NCI-H1048 (cell line): ENCODE data around the gene SLC9A9.

ENCODE experiments used
- DNase-seq: peaks from one replicate; lab custom pipeline; 2025; lab: John Stamatoyannopoulos, UW

Gene SLC9A9

DNA sequence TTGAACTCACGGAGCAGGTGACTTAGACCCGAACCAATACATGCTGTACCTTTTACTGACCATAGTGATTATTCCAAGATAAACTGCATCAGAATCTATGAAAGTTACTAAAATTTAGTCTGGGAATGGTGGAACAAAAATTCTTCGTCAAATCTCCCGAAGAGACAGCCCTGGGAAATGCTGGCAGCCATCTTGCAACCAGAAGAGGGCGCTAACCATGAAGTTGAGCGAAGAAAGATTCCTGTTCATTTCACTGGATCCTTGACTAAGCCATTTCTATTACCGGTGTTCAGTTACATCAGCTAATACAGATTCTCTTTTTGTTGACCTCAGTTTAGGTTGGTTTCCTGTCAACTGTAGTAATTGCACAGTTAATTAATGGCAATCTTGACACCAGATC is 199.6 kb downstream of the SLC9A9 start:
- no peak for DNase-seq

DNA sequence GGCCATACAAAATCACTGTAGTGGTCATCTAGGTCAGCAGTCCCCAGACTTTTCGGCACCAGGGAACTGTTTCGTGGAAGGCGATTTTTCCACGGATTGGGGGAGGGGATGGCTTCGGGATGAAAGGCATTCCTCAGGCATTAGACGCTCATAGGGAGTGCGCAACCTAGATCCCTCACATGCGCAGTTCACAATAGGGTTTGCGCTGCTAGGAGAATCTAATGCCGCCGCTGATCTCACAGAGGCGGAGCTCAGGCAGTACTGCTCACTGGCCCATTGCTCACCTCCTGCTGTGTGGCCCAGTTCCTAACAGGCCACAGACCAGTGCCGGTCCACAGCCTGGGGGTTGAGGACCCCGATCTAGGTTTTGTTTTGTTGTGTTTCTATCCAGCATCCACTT is 200.1 kb downstream of the SLC9A9 start:
- no peak for DNase-seq

DNA sequence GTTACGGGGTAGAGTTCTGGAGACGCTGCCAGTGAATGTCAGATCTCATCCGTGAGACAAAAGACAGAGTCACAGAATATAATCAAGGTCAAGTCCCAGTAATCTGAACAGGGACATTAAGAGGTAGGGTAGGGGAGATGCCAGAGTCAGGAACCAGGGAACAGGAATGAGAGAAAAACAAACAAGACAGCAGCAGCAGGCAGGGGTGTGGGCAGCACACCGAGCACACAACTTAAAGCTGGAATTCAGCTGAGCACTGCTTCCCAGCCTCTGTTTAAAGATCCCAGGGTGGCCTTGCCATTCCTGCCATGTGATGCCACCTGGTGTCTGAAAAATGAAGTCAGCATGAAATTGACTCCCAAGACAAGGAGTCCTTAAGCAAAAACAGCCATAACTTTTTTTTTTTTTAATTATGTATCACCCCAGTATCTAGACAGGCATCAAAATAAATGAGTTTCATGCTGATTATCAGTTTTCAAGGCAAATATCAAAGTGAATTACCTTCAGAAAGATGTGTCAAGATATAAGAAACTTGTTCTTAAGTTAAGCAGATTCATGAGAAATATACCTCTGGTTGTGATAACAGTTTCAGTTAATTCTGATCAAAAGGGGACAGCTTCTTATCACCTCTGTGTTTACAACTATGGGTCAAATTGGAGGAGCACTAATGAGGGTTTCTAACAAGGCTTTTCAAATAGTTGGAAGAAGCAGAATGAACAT is 203.7 kb downstream of the SLC9A9 start:
- no peak for DNase-seq

DNA sequence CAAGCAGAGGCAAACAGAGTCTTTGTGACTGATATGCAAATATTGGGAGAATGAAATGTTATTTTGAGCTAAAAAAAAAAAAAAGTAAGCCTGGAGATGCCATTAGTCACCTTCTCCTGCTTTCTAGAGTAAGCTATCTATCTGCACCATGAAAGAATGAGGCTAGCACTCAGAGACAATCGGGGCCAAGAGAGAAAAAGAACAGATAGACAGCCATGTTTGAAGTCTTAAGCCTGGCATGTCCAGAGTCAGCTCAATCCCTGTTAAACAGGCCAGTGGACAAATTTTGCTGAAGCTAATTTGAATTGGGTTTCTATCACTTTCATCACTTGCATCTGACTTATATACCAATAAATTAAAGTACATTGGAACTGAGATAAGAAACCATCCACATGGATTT is 204.4 kb downstream of the SLC9A9 start:
- DNase-seq, result no peak

DNA sequence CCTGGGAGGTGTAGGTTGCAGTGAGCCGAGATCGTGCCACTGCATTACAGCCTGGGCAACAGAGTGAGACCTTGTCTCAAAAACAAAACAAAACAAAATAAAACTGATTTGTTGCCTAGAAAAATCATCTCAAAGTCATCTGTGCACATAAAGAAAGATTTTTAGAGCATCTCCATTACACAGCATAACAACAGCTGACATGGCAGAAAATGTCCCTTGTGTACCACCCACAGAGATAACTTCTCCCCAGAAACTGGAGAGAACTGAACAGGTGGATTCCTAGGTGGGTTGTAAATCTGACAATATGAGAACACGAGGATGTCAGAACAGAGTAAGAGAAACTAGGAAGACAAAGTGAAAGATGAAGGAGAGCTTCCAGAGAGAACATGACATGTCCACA is 207.5 kb downstream of the SLC9A9 start:
- DNase-seq, result no peak

DNA sequence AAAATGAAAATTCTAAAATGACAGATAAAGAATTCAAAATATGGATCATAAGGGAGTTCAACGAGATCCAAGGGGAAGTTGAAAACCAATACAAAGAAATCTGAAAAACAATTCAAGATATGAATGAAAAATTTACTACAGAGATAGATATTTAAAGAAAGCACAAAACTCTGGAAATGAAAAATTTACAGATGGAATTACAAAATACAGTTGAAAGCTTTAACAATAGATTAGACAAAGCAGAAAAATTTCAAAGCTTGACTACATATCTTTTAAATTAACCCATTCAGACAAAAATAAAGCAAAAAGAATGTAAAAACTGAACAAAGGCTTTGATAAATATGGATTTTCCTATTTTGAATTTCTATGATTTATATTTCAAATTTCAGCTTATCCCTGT is 211.1 kb downstream of the SLC9A9 start:
- no peak for DNase-seq

DNA sequence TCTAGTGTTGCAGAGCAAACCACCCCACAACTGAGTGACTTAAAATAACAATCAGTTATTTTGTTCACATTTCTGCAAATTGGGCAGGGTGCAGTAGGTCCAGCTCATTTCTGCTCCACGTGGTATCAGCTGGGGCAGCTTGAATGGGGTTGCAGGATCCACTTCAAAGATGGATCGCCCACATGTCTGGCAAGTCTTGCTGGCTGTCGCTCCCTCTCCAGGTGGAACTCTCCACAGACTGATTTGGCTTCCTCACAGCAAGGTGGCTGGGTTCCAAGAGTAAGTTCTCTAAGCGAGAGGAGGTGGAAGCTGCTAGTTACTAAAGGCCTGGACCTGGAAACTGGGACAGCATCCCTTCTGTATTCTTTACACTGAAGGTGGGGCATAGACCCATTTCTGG is 213.3 kb downstream of the SLC9A9 start:
- no peak for DNase-seq

DNA sequence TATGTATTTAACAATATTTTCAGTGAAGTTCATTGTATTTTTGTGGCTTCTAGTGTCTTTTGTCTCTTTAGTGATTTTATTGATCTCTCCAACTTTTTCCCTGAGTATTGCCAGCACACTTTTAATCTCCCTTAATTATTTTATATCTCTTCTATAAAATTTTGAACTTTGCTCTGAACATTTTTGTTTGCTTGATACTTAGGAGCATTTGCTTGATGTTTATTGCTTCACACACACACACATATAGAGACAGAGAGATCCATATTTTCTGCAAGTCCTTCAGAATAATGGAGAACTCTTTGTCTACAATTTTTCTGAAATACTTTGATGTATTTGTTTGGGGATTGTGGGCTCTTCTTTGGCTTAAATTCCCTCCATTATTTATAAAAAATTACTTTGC is 213.8 kb downstream of the SLC9A9 start:
- no peak for DNase-seq

DNA sequence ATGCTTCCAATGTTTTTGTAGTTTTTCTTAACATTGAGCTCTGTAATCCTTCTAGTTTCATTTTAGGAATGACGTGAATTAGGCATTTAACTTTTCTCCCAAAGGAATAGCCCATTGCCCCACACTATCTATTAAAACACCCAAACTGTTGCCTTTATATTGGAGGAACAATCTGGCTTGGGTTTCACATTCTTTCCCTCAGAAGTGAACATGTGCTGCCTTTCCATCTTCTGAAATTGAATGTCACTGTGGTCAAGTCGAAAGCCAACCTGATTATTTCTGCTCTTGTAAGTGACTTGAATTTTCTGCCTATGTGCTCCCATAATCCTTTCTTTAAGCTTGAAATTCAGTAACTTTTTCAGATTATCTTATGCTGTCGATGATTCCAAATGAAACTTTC is 214.5 kb downstream of the SLC9A9 start:
- no peak for DNase-seq

DNA sequence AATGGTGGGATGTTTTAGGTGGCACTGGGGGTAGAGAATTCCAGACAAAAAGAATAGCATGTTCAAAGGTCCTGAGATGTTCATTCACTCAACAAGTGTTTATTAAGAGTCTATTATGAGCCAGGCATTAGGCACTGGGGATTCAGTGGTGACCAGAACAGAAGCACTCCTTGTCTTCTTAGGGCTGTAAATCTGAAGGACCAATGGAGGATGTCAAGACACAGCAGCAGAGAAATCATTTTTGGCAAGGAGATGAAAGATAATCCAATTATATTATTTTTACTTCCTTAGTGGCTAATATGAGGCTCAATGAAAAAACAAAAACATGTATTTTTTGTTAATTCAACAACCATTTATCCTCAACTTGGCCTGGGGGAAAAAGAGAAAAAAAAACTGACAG is 218.5 kb downstream of the SLC9A9 start:
- no peak for DNase-seq

DNA sequence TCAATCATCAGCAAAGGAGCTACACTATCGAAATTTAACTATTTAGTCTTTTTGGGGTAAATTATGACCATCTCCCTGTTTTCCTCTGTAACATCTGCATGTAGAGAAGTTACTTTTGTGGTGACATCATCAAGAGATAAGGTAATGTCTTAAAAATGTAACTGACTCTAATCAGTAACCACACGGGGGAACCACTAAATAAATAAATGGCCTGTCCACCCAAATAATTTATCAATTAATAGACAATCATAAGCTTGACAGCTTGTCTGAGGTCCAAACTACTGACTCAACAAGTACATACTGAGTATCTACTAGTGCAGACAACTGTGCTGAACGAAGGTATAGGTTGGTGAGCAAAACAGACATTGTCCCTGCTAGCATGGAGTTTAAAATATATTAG is 219.3 kb downstream of the SLC9A9 start:
- DNase-seq, result no peak

DNA sequence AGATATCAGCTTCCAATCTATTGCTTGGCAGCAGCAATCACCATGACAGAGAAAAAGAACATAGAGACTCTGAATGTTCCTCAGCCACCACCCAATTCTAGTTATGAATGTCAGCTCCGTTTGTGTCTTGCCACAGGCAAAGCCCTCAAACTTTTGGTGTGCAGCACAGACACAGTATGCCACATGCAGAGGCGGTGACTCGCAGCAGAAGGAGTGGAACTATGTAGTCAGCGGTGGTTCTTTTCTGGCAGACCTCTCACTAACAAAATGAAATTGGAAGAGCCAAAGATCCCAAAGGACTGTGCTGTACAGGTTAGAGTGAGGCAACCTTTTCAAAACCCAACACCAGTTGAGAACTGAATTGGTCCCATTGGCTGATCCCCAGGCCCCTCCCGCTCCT is 220.9 kb downstream of the SLC9A9 start:
- no peak for DNase-seq

DNA sequence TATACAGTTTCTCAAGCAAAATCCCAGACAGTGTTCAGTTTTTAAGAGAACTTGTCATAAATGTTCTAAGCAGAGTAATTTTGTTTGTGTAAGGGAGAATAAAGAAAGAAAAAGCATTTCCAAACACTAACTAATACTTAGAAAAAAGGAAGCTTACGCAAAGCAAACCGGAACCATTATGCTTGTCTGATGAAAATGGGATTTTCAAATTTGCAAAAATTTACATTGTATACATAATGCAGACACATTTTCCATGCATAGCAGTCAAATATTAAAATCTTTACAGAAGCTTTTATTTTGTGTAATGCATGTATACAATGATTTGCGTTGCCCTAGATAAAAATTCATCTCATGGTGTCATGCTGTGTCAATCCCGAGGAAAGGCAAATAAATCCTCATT is 229.0 kb downstream of the SLC9A9 start:
- DNase-seq, result no peak

DNA sequence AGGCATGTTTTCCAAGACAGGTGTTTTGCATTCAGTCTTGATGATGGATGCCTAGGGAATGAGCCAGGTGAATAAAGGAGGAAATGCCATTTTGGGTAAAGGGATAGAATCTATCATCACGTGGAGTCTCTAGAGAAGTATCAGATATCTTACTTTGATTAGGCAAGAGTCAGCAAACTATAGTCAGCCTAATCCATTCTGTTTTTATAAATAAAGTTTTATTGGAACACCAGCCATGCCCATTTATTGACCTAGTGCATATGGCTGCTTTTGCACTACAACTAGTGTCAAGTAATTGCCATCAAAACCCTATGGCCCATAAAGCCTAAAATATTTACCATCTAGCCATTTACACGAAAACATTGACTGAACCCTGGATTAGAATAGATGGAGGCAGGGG is 231.2 kb downstream of the SLC9A9 start:
- DNase-seq, result no peak

DNA sequence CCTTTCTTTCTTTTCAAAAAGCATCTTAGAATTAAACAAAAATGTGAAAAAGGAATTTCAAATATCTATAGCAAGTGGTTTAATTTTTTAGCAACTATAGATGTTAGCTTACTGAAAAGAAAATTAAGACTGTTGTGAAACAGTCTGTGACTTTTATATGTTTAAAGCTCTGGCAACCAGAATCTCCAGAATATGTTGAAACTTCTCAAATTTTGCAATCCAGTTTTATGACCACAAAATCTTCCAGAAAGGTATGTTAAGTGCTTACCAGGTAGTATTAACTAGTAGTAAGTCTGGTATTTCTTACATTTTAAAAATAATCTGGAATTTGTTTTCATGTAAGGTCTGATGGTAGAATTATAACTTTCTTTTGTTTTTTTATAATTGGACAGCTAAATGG is 235.0 kb downstream of the SLC9A9 start:
- no peak for DNase-seq

DNA sequence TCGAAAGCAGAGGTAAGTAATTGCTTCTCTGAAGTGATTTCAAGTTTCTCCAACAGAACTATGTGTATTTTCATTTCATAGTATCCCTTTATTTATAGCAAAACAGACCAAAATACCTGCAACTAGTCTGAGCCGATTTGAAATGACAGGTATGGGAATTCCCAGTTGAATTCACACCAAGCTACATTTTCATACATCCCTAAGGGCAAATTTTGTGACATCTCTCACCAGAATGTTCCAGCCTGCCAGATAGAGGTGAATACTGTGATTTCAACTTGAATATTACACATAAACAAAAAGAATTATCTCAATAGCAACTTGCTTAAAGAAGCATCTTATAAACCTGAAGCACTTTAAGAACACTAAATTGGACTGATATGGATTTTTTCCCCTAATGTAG is 235.7 kb downstream of the SLC9A9 start:
- no peak for DNase-seq

DNA sequence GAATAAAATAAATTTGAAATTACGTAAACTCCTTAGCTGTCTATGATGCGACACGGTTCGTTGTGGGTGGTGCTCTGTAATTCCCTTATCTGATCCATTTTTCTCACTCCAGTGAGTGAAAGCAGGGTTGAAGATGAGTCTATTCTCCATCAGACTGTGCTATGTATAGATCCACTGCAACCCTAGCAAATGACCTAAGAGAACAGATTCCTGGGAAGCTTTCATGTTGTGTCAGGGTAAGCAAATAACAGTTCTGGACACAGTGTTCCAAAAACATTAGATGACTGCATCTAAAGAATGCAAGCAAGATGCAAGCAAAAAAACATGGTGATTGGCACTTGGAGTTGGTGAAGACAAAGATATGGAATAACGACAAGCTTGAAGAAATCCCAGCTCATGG is 239.3 kb downstream of the SLC9A9 start:
- DNase-seq, result no peak

DNA sequence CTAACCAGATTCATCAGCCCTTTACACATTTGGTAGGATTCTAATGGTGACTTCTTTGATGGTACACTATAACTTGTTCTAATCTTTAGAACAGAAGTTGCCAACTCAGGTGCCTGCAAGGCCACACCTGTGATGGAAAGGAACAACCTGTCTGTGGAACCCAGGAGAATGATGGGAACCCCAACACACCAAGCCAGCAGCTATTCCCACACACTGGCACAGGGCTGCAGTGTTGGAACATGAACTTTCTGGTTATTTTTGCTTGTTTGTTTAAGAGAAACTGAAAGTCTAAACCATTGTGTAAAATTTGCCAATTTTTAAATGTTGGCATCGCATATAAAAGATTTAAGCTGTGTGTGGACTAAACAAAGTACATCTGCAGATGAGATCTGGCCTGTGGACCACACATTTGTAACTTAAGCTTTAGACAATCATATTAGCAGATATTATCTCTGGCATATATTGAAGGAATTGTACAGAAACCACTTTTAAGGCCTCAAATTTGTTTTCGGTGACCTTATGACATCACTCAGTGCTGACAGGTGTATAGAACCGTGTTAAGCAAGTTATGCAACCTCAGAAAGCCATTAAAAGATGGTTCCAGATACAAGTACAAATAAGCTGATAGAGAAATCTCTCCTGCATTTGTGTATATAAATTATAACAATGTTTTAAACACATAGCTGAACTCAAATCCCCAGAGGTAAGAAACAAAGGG is 242.9 kb downstream of the SLC9A9 start:
- DNase-seq, result no peak

DNA sequence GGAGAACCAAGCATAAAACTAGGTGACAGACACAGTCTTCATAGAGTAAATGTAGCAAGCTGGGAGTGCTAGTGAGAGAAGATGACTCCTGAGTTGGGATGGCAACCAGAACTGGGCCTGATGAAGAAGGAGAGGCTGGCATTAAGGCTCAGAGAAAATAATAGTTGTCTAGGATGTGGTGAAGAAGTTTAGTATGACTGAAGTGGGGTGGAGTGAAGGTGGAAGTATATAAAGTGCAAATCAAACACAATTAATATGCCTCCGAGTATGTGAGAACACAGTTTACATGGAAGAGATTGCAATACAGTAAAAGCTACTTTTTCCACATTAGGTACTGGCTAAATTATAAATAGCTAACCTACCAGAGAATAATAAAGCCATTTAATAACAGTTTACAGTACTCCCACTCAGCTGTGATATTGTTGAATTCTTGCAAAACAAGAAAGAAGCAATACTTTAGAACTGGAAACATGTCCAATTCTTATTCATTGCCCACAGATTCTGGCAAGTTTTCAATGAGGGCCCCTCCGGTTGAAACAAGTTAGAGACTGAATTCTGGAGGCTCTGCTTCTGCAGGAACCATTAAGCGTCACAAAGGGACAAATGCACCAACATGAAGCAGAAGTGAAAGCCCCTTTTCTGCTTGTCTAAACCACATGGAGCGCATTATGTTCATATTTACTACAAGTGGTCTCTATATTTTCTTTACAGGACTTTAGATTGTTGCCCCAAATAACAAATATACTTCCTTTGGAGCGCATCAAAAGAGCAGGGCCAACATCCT is 243.7 kb downstream of the SLC9A9 start:
- no peak for DNase-seq

DNA sequence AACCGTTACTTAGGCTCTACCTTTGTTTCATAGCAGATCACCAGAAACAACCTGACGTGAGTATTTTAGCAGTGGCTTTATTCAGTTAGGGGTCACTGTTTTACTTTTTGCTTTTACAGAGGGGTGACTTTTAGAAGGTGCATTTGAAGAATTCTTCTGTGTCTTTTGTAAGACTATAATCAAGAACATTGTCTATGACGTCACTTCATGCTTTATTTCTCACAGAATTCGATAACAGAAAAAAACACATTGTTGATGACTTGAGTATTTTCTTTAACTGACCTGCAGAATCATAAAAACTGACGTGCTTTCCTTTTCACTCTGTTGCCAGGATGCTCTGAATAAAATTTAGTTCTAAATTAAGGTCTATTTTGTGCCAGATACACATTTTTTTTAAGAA is 244.5 kb downstream of the SLC9A9 start:
- DNase-seq, result no peak

DNA sequence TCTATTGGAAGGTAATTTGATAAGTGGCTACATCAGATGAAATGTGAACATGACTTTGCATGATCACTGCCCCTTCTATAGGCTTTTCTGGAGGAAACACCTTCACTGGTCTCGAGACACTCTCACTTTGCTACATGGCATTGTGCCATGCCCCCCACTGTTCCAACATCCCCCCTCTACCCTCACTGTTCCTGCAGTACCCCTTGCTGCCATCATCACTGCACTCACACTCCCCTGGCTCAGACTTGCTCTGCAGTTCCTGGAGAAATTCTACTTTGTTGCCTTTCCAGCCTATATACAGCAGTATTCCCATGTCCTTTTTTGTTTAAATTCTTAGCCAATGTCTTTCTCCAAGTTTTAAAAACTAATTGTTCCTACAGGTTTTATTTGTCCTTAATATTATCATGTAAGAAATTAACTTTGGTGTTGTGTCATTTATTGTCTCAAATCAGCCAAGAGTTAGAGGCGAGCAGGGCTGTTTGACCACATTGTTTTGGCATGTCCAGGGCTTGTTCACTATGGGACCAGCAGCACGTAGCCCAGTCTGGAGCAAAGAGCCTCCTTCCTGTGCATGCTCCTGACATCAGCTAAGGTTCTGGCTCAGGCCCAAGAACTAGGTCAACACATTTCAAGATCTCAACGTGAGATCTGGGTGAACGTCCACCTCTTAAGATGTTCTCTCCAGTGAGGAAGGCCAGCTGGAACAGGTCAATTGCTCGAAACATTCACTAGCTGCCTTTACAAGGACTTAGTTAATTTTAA is 246.4 kb downstream of the SLC9A9 start:
- DNase-seq, result no peak
